ENCODE measurements around the gene MTMR3.

The MTMR3 gene

GRCh38 chr22:30021881-30022619, 139.1 kb downstream of the MTMR3 start:
- no peak for TF ChIP-seq CTCF (conservative IDR thresholded peaks at IDR 0.05; ENCODE audit: low read depth, low read length)
- no peak overlapping the region for H3K4me3 ChIP-seq (ENCODE audit: low read depth, low read length)
- DNase-seq (ENCODE audit: low read depth): no peak

- no peak for DNase-seq (ENCODE audit: low read depth)
- no peak for TF ChIP-seq CTCF (conservative IDR thresholded peaks at IDR 0.05; ENCODE audit: low read depth, low read length)
- no peak overlapping the region for H3K4me3 ChIP-seq (ENCODE audit: low read depth, low read length)
Measured at GRCh38 chr22:30023099-30023660, 140.2 kb downstream of the MTMR3 start.

GRCh38 chr22:30024231-30024630, 141.3 kb downstream of the MTMR3 start:
- DNase-seq (ENCODE audit: low read depth): no peak
- H3K4me3 ChIP-seq (ENCODE audit: low read depth, low read length): no peak overlapping the region
- TF ChIP-seq CTCF (conservative IDR thresholded peaks at IDR 0.05; ENCODE audit: low read depth, low read length): no peak

GRCh38 chr22:30025221-30025620, 142.2 kb downstream of the MTMR3 start:
- H3K4me3 ChIP-seq (ENCODE audit: low read depth, low read length): no peak overlapping the region
- no peak for TF ChIP-seq CTCF (conservative IDR thresholded peaks at IDR 0.05; ENCODE audit: low read depth, low read length)

GRCh38 chr22:30026756-30027155, 143.8 kb downstream of the MTMR3 start:
- H3K4me3 ChIP-seq (ENCODE audit: low read depth, low read length): no peak overlapping the region
- no peak for TF ChIP-seq CTCF (conservative IDR thresholded peaks at IDR 0.05; ENCODE audit: low read depth, low read length)
- no peak for DNase-seq (ENCODE audit: low read depth)

More at GRCh38 chr22:30025221-30025620, 142.2 kb downstream of the MTMR3 start:
- DNase-seq (ENCODE audit: low read depth): no peak

GRCh38 chr22:30027169-30027568, 144.2 kb downstream of the MTMR3 start:
- no peak for TF ChIP-seq CTCF (conservative IDR thresholded peaks at IDR 0.05; ENCODE audit: low read depth, low read length)
- no peak for DNase-seq (ENCODE audit: low read depth)
- no peak overlapping the region for H3K4me3 ChIP-seq (ENCODE audit: low read depth, low read length)

DNA sequence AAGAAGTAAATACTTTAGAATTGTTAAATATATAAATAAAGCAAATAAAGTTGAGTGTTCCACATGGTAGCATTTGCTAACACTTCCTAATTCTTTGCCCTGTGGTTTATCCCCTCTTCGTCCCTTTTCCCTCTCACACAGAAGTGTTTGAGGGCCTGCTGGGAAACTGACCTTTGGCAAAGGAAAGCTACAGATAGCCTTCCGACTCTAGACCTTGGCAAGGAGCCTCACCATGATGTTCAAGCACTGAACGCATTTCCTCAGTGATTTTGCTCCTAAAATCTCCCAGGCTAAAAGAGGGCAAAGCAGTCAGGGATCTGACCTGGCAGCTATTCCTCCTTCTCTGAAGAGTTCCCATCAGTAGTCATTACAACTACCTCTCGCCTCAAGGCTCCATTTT, 144.8 kb downstream of the MTMR3 start:
- H3K4me3 ChIP-seq (ENCODE audit: low read depth, low read length): no peak overlapping the region
- no peak for TF ChIP-seq CTCF (conservative IDR thresholded peaks at IDR 0.05; ENCODE audit: low read depth, low read length)
- DNase-seq (ENCODE audit: low read depth): no peak
